Measurements from ENCODE around the gene IVL.

The IVL gene

DNA sequence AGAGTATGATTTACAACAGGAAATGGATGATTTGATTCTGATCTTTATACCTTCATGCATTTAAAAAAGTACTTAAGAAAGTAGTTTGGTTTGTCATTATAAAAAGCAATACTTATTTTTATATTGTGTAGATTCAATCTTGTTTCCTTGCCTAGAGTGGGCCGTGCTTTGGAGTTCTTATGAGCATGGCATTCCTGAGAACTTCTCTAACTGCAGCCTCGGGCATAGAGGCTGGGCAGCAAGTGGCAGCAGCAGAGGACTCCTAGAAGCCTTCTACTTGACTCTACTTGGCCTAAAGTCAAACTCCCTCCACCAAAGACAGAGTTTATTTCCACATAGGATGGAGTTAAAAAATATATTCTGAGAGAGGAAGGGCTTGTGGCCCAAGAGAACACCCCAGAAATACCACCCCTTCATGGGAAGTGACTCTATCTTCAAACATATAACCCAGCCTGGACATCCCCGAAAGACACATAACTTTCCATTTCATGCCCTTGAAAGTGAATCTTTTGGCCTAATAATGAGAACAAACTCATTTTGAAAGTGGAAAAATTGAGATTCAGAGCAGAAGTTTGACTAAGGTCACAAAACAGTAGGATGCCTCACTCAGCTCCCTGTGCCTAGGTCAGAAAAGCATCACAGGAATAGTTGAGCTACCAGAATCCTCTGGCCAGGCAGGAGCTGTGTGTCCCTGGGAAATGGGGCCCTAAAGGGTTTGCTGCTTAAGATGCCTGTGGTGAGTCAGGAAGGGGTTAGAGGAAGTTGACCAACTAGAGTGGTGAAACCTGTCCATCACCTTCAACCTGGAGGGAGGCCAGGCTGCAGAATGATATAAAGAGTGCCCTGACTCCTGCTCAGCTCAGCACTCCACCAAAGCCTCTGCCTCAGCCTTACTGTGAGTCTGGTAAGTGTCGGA, at the start of gene IVL:
TSS of gene IVL (plus strand) at position 861 of the 916 bp plus-strand sequence. CDS start 1,252 bp downstream, outside the sequence.
- no peak for DNase-seq

GRCh38 chr1:152859696-152860095, 48.6 kb upstream of the IVL start, which contains the start of gene LCE7A:
Gene LCE7A, plus strand, starts transcription at chr1:152859996. Its CDS starts 702 bp downstream, at chr1:152860698.
- no peak for DNase-seq

DNA sequence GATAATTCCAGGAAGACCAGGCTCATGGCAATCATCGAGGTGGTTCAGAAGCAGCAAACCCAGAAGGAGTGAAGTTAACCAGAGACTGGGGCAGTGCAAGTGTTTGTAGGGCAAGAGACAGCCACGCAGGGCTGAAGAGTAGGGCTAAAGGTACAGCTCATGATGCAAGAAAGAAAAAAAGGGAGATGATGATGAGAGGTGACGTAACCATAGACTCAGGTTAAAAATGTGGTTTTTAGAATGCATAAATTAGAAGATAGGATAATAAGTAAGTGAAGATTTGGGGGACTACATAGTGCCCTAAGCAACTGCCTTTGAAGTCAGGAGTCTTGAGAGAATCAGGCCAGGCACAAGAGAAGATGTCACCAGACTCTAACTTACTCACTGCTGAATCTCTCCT, 48.2 kb upstream of the IVL start:
- no peak for DNase-seq

DNA sequence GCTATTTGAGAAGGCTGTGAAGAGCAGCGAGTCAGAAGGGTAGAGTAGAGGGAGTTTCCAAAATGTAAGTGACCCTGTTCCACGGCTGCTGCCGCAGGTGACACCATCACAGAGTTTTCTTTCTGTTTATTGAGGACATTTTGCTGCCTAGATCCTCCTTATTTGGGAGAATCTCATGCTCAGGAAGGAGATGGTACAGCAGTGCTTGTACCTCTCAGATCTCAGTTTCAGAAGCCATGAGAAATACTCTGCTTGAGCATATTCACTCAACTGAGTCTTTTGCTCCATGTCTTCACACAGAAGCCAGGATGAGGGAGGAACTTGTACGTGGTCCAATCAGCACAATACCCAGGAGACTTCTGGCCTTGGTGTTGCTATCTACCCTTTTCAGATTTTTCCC, 47.0 kb upstream of the IVL start:
- no peak for DNase-seq

GRCh38 chr1:152864443-152864842, 43.9 kb upstream of the IVL start:
- no peak for DNase-seq

- DNase-seq = no peak
Measured at GRCh38 chr1:152866321-152866720, 42.0 kb upstream of the IVL start.

DNA sequence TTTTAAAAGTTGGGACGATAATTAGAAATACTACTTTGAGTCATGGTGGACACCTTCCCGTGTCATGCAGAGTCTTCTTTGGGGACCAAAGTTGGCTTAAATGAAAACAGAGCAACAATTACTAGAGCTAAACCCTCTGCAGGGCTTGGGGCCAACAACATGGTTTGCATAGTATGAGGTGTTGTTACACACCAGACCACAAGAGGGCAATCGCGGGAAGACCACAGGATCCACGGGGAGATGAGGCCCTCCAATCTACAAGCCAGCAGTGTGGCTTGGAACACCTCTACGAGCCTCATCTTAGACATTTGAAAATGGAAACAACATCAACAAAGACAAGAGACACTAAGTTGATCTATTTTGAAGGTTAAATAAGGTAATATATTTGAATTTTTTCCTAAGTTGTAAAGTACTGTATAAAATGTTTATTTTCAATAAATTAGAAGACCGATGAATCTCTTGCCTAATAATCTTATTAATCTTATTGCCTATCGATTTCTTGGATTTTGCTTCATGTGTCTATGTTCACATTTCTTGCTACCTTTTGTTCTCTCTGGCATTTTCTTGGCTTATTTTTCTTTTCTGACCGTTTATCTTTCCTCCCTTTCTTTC, 38.4 kb upstream of the IVL start:
- peak; percentile 35 for DNase-seq

DNA sequence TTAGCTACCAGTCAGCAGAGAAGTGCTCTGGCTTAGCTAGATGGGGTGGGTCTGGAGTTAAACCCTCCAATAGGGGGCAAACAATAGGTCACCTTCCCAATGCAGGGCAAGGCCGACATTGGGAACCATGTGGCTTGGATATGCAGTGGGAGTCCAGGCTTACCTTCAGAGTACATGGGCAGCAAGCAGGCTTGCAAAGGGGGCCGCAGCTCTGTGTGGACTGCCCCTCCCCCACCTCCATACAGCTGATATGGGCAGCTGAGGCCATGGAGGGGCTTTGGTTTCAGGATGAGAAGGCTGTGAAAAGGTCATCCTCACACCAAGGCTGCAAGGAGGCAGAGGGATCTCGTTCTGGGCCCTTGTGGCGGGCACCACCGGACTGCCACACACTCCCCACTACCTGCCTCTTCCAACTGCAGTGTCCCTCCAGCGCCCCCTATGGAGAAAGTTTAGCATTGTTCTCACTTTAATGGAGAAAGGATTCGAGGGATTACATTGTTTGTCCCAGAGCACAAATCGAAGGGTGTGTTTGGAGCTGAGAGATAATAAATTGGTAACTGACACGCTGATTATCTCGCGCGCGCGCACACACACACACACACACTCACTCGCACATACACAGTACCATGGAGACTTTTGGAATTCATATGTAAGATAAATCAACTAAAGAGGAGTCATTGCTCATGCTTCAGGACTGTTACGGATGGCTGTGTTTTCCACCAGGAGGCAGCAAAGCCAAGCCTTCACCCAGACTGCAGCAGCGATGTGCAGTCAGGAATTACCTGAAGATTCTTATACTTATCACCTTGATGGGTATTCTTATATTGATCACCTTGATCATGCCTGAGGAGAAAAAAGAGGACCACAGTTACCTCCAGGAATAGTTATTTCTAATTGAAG, 37.3 kb upstream of the IVL start:
- DNase-seq = no peak

GRCh38 chr1:152871731-152872126, 36.6 kb upstream of the IVL start:
- DNase-seq = no peak

DNA sequence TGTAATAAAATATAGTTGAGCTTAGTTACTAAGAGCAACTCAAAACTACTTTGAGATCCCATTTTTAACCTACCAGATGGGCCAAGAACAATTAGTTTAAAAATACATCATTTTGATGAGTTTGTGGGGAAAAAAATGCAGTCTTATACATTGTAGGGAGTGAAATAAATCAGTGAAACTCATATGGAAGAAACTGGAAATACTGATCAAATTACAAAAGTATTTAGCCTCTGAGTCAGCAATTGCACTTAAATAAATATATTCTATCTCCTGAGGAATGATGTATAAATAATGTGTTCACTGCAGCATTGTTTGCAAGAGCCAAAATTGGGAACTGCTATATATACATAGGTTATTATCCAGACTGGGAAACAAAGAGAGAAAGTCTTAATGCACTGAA, 34.9 kb upstream of the IVL start:
- no peak for DNase-seq

GRCh38 chr1:152876827-152877226, 31.5 kb upstream of the IVL start:
- DNase-seq = no peak

- no peak for DNase-seq
Measured at GRCh38 chr1:152878042-152878441, 30.3 kb upstream of the IVL start, which contains the start of gene SMCP. Gene SMCP, plus strand, starts transcription at chr1:152878322. Its CDS starts 6,101 bp downstream, at chr1:152884423.

GRCh38 chr1:152879559-152880198, 28.7 kb upstream of the IVL start:
- no peak for DNase-seq

DNA sequence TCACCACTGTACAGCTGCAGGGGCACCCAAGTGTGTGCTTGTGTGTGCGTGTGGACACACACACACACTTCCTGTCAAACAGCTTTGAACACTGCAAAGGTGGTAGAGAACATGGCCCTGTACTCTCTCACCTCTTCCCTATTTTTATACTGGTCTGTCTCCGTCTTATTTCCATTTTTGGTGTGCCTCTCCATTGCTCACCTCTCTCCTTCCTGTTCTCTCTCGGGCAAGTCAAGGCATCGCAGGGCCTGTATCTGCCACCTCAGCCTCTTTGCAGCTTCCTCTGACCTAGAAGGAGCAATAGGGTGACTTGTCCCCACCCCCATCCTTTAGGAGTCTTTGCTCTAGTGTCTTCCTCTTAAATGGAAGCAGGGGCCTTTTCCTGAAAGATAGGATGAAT, 28.0 kb upstream of the IVL start:
- no peak for DNase-seq

DNA sequence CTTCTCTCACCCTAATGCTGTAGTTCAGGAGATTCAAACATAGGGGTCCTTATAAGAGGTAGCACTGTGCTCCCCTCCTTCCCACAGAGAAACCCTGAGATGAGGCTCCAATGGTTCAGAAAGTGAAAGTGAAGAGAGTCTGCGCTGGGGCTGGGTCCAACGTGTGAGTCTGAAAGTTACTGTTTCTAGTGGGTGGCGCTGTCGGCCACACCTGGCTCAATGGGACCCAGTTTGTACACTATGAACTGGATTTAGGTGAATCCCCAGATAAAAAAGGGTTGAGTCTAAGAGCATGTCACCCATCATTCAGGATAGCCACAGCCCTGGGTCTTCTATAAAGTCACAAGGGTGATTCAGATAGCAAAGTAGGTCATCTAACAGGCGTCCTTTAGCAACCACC, 27.4 kb upstream of the IVL start:
- DNase-seq = no peak

- DNase-seq = no peak
Measured at GRCh38 chr1:152884085-152884484, 24.3 kb upstream of the IVL start.

GRCh38 chr1:152884506-152884905, 23.8 kb upstream of the IVL start:
- no peak for DNase-seq

DNA sequence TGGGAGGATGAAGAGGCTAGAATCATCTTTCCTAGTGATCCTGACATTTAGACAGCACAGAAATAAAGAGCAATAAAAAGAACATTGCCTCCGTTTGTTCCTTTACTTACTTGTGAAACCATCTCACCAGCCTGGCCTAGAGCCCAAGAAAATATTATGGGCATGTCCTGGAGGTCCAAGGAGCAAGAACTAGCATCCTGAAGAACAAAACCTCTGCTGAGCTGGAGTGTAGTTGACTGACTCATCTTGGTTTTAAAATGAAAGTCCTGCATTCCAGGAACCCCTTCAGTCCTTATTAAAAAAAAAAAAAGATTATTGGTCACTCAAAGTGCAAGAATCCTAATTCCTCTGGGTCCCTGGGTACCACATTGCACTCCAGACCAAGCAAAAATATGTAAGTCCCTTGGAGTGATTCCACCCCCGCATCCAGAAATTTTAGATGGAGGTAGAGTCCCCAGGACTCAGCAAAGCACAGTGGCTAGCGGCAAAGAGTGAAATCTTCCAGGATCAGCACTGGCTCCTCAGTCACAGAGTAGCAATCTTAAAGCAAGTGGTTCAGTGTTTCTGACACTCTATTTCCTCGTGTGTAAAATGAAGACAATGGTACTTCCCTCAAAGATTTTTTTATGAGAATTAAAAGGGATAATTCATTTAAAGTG, 23.3 kb upstream of the IVL start:
- no peak for DNase-seq

- DNase-seq = no peak
Measured at GRCh38 chr1:152886085-152886484, 22.3 kb upstream of the IVL start.

- DNase-seq = no peak
Measured at GRCh38 chr1:152886758-152887409, 21.5 kb upstream of the IVL start.

- no peak for DNase-seq
Measured at GRCh38 chr1:152888126-152888525, 20.2 kb upstream of the IVL start.

- no peak for DNase-seq
Measured at GRCh38 chr1:152899027-152899426, 9.3 kb upstream of the IVL start.
